Hepatocyte (in vitro differentiated cells): Measurements from ENCODE around the gene OR52D1. TPM values are rescaled to one million over a fixed set of nuclear protein-coding genes. Genes with fewer than 3 reads are reported as not detected.

Experiments
- DNase-seq: peaks from one replicate; pipeline ENCODE4 v3.0.0-alpha.2; 2016; ENCODE audit warnings: low spot score
- H2AFZ ChIP-seq: fragments of 200-600 bp; sonication (generic); 2 replicates; pipeline ENCODE4 v1.6.0; 2016; ENCODE audit warnings: antibody characterized with exemption, mild to moderate bottlenecking
- H3K27ac ChIP-seq: fragments of 200-600 bp; sonication (generic); 2 replicates; pipeline ENCODE4 v1.5.1; 2016; ENCODE audit warnings: mild to moderate bottlenecking
- H3K27me3 ChIP-seq: fragments of 200-600 bp; sonication (generic); 2 replicates; pipeline ENCODE4 v1.6.1; 2016
- H3K36me3 ChIP-seq: fragments of 200-600 bp; sonication (generic); replicated peaks from 2 replicates; pipeline ENCODE4 v1.5.1; 2016; ENCODE audit warnings: low read depth; ENCODE audit not compliant: insufficient read depth
- H3K4me1 ChIP-seq: fragments of 200-600 bp; sonication (generic); 2 replicates; pipeline ENCODE4 v1.5.1; 2016; ENCODE audit warnings: mild to moderate bottlenecking, moderate library complexity; ENCODE audit not compliant: insufficient read depth
- H3K4me2 ChIP-seq: fragments of 200-600 bp; sonication (generic); 2 replicates; pipeline ENCODE4 v1.6.0; 2016
- H3K4me3 ChIP-seq: fragments of 200-600 bp; sonication (generic); 2 replicates; pipeline ENCODE4 v1.5.1; 2016; ENCODE audit warnings: mild to moderate bottlenecking
- H3K79me2 ChIP-seq: fragments of 200-600 bp; sonication (generic); 2 replicates; pipeline ENCODE4 v1.6.0; 2017; ENCODE audit warnings: mild to moderate bottlenecking
- H3K9me2 ChIP-seq: fragments of 200-600 bp; sonication (generic); replicated peaks from 2 replicates; pipeline ENCODE4 v1.6.0; 2017; ENCODE audit warnings: mild to moderate bottlenecking; ENCODE audit not compliant: insufficient read depth
- H3K9me3 ChIP-seq: fragments of 200-600 bp; sonication (generic); 2 replicates; pipeline ENCODE4 v1.5.1; 2016; ENCODE audit warnings: low read depth, mild to moderate bottlenecking
- H4K20me1 ChIP-seq: fragments of 200-600 bp; sonication (generic); 2 replicates; pipeline ENCODE4 v1.6.0; 2016; ENCODE audit warnings: mild to moderate bottlenecking; ENCODE audit not compliant: insufficient read depth, poor library complexity, severe bottlenecking
- CTCF ChIP-seq: fragments of 200-600 bp; sonication (generic); IDR thresholded peaks from 2 replicates; pipeline ENCODE4 v1.5.1; 2016; ENCODE audit warnings: antibody characterized with exemption, mild to moderate bottlenecking; ENCODE audit not compliant: poor library complexity
- EZH2 ChIP-seq: fragments of 200-600 bp; sonication (generic); IDR thresholded peaks from 2 replicates; pipeline ENCODE4 v1.6.1; 2016; ENCODE audit warnings: antibody characterized with exemption, mild to moderate bottlenecking, borderline replicate concordance
- EZH2phosphoT487 ChIP-seq: fragments of 200-600 bp; sonication (generic); IDR thresholded peaks from one replicate; pipeline ENCODE4 v1.6.1; 2018; ENCODE audit warnings: antibody characterized with exemption, mild to moderate bottlenecking, low read depth, moderate library complexity; ENCODE audit not compliant: unreplicated experiment, severe bottlenecking
- WGBS: methylation state at CpG from one replicate; pipeline ENCODE4 v1.1.6; 2016; ENCODE audit warnings: low lambda C conversion rate; ENCODE audit errors: missing lambda C conversion rate; 5-methylcytosine and 5-hydroxymethylcytosine counted together
- polyA plus RNA-seq: library from polyadenylated mRNA; unstranded; fragments of >200 nt; fragmentation: Nextera tagmentation; extraction: Ambion mirVana; gene quantifications from 2 replicates; pipeline ENCODE4 v1.2.1, GENCODE V29; 2016
- total RNA-seq: library from RNA; depleted of rRNA; stranded (reverse); fragments of >200 nt; gene quantifications from 2 replicates; pipeline ENCODE4 v1.2.3, GENCODE V29; 2014

Gene OR52D1
- total and polyA plus RNA-seq, 2 experiments from 2014 or later, result not detected

- TF ChIP-seq EZH2, result no peak
- no peak for TF ChIP-seq EZH2phosphoT487
- no peak for TF ChIP-seq CTCF
- 86% methylated on average over 2 of the region's 2 CpGs for WGBS
- no peaks in the 10 kb centered on the region for H3K9me3 ChIP-seq
- H3K9me2 ChIP-seq, result no peaks in the 10 kb centered on the region
- no peak overlapping the region for H3K27ac ChIP-seq
- no peaks in the 10 kb centered on the region for H3K4me1 ChIP-seq
- no peaks in the 10 kb centered on the region for H3K36me3 ChIP-seq
- H4K20me1 ChIP-seq, result no peaks in the 10 kb centered on the region
- no peaks in the 10 kb centered on the region for H3K27me3 ChIP-seq
- H2AFZ ChIP-seq, result no peak overlapping the region
- H3K79me2 ChIP-seq, result no peaks in the 10 kb centered on the region
- H3K4me3 ChIP-seq, result no peak overlapping the region
- no peak for DNase-seq
- H3K4me2 ChIP-seq, result no peak overlapping the region
Measured at GRCh38 chr11:5504403-5504921, 16.0 kb downstream of the OR52D1 start.

GRCh38 chr11:5505363-5506048 is 17.0 kb downstream of the OR52D1 start:
- Histone ChIP-seq H3K36me3 (no peaks in the 10 kb centered on the region), H3K4me2 (no peak overlapping the region), H3K79me2 (no peaks in the 10 kb centered on the region), H3K27me3 (no peaks in the 10 kb centered on the region), H3K27ac (no peak overlapping the region), H3K9me2 (no peaks in the 10 kb centered on the region), H4K20me1 (no peaks in the 10 kb centered on the region), H2AFZ (no peak overlapping the region), H3K4me3 (no peak overlapping the region), H3K9me3 (no peaks in the 10 kb centered on the region), H3K4me1 (no peaks in the 10 kb centered on the region)
- no peak for DNase-seq
- 88% methylated on average over 9 of the region's 9 CpGs for WGBS
- TF ChIP-seq EZH2phosphoT487 (no peak), EZH2 (no peak), CTCF (no peak)

- Histone ChIP-seq H4K20me1 (no peaks in the 10 kb centered on the region), H3K79me2 (no peaks in the 10 kb centered on the region), H3K4me2 (no peak overlapping the region), H3K4me1 (no peaks in the 10 kb centered on the region), H3K27me3 (no peaks in the 10 kb centered on the region), H3K36me3 (no peaks in the 10 kb centered on the region), H3K9me3 (no peaks in the 10 kb centered on the region), H3K4me3 (no peak overlapping the region), H2AFZ (no peak overlapping the region), H3K27ac (no peak overlapping the region), H3K9me2 (no peaks in the 10 kb centered on the region)
- TF ChIP-seq EZH2 (no peak), CTCF (no peak), EZH2phosphoT487 (no peak)
- DNase-seq, result no peak
- 92% methylated on average over 9 of the region's 9 CpGs for WGBS
Measured at GRCh38 chr11:5507177-5507932, 18.9 kb downstream of the OR52D1 start.
